HG03095 (cell line): ENCODE results near the gene PAQR7.

Experiments used
- ATAC-seq: cut with Tn5 transposase; IDR thresholded peaks from one replicate; pipeline ENCODE4 v1.9.1; 2021; ENCODE audit warnings: moderate library complexity; ENCODE audit not compliant: unreplicated experiment

Gene PAQR7, protein sequence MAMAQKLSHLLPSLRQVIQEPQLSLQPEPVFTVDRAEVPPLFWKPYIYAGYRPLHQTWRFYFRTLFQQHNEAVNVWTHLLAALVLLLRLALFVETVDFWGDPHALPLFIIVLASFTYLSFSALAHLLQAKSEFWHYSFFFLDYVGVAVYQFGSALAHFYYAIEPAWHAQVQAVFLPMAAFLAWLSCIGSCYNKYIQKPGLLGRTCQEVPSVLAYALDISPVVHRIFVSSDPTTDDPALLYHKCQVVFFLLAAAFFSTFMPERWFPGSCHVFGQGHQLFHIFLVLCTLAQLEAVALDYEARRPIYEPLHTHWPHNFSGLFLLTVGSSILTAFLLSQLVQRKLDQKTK

DNA sequence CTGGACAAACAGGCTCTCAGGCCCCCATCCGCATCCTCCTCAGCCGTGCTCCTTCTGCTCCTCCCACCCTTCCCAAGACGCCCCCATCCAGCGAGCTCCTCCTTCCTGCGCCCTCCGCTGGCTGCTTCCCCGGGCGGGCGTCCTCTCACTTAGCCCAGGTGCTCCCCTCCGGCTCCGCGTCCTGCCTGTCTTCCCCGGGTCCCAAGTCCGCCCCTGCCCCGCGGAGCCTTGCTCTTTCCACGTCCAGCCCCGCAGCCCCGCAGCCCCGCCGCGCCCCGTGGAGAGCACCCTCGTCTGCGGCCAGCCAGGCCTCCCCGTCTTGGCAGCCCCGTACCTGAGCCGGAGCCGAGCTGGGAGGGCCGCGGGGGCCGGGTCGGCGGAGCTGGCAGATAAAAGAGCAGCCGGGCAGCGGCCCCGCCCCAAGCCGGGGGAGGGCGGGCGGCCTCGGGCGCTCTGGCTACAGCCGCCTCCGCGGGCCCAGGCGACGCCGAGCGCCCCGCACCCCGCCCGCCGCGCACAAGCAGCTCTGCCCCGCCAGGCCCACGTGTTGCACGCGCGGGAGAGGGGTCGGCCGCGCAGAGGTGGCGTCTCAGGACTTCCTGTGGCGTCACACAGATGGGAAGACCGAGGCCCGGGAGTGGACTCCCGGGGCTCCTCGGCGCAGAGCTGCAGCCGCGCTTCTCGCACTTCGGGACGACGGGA lies at the start of gene PAQR7:
PAQR7 (minus strand) TSS at position 555 of the 702 bp plus-strand sequence. CDS start 11,869 bp downstream, outside the sequence.
- peak; percentile 59 for ATAC-seq

DNA sequence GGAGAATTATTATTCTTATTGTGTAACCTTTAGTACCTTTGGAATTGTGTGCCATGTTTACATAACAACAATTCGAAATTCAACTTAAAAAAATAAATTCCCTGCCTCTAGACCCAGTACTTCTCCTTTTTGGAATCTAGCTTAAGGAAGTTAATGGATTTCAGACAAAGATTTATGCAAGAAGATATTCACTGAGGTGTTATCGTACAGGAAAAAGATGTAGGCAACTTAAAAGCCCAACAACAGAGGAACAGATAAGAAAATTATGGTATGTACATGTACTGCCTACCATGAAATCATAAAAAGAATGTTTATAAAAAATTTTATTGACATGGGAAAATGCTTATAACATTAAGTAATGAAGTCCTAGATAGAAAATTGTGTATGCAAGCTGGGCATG lies 48.9 kb upstream of the PAQR7 start:
- ATAC-seq = no peak

DNA sequence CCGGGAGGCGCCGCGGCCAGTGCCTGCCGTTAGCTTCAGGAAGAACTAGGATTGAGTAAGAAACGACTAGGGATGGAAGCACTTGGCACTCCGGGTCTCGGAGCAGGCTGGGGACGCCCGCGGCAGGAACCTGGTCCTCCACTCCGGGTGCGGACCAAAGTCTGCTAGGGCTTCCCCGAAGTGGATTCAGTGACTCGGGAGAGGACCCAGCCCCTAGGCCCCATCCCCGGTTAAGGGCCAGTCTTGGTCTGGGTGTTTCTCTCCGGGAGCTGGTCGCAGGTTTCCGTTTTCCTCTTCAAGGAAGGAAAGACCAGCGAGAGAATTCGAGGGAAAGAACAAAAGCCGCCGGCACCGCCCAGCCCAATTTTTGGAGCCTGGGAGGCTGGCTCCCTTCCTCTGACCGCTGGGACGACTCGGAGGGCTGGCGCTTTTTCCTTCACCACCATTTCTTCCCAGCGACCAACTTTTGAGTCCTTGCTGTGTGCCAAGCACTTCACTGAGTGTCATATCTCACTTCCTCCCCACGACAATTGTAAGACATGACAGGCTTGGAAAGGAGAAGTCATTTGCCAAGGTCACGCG lies 47.6 kb upstream of the PAQR7 start:
- no peak for ATAC-seq

DNA sequence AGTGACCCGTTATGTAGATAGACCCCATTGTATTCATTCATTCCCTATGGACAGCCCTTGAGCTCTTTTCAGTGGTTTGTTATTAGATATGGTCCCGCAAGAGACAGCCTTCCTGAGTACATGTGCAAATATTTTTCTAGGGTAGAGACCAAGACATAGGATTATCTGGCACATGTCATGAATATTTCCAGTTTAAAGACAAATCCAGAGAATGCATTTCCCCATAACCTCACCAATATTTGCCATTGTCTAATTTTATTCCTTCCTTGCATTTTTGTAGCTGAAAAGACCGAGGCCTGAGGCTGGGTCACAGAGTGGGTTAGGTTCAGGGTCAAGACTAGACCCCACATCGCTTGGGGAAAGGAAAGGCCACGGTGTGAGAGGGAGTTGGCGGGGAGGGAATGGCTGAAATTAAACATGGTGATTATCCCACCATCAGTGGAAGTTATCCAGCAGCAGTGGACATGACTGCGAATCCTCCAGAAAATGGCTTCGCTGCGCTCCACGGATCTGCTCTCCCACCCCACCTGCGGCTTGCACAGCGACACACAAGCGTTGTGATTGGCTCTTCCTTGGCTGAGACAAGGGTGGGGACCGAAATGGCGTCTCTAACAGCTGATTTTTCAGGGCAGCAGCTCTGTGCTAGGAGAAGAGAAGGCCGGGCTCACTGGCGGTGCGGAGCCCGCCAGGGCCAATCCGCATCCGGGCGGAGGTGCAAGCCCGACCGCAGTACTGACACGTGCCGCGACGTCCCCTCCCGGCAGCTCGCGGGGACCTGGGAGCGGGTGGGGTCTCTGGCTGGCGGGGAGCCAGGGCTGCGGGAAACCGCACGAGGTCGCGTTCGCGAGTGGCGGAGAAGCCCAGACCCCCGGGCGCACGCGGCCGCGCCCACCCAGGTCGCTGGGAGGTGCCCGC lies 46.8 kb upstream of the PAQR7 start:
- ATAC-seq = no peak

DNA sequence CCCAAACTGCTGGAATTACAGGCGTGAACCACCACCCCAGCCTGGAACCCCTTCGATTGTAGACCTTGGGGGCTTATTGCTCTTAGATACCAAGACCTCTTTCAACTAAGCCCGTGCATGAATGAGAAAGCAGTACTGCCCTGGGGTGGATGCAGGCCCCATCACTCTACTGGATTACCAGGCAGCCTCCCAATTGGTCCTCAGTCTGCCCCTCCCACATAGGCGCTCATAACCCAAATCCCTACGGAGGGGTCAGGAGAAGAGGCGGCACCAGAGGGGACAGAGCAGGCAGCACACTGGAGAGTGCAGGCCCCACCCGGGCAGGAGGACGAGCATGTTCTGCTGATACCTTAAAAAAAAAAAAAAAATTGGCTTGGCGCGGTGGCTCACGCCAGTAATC lies 43.1 kb upstream of the PAQR7 start:
- ATAC-seq = no peak

DNA sequence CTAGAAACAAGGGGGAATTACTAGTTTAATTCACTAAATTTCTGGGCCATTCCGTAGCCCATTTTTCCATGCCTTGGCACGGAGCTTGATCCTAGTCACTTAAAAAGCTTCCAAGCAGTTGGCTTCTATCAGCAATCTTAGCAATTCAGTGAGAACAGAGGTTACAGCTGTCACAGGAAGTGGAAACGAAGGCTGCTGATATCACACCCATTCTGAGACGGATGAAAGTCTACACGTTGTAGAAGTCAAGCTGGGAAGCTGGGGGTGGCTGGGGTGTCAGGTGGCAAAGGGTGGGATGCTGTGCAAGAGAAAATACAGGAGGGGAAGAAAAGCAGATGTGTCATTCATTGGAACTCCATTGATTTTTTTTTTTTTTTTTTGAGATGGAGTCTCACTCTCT lies 42.5 kb upstream of the PAQR7 start:
- ATAC-seq = no peak

DNA sequence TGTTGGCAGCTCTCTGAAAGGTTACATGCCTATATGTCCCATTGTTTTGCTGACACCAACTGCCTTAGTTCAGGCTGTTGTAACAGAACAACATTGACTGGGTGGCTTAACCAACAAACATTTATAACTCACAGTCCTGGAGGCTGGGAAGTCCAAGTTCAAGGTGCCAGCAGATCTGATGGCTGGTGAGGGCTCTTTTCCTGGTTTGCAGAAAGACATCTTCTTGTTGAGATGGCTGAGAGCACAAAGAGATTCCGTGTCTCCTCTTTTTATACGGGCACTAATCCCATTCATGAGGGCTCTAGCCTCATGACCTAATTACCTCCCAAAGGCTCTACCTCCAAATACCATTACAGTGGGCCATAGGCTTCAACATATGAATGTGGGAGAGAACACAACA lies 41.0 kb upstream of the PAQR7 start:
- ATAC-seq = no peak

DNA sequence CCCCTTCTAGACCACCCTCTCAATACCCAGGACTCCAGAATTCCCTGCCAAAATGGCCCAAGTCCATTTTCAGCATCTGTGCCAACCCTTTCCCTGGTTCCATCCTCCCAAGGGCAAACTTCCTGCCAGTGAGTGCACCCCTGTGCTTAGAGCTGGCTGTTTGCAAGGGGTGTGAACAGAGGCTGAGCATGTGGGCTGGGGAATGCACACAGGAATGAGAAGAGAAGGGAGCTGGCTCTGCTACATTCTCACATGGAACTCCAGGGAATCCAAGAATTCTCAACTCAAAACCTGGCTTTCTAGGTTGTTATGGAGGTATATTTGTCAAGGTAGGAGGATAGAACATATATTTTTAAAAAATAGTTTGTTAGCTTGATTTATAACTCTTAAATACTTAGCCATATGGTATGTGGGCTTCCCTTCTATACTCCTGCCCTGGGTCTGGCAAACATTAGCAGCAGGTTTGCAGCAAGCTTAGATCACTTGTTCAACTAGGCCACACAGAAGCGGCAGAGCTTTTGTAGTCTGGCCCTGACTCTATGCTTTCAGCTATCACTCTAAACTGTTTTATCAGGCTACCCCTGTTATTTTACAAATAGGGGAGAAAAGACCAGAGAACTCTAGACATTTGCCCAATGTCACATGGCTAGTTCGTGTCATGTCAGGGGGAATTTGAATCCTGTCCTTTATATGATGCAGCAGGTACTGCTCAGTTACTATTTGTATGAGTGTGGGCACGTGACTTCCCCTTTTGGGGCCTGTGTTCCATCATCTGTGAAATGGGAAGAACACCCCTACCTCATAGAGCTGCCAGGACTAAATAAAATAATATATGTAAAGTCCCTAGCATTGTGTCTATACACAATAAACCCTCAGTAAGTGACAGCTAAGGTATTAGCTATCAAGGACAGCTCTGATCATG lies 38.8 kb upstream of the PAQR7 start:
- ATAC-seq = no peak

DNA sequence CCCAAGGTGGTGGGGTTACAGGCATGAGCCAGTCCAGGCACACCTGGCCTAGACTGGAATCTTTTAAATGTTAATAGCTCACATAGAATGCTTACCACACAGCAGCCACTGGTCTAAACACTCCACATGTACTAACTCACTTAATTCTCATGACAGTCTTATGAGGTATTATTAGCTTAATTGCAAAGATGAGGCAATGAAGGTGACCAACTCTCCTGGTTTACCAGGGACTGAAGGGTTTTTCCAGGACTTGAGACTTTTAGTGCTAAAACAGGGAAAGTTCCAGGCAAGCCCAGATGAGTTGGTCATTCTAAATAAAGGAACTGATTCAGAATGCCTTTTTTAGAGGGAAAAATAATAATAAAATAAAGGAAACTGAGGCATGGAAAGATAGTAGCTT lies 37.7 kb upstream of the PAQR7 start:
- ATAC-seq = no peak

DNA sequence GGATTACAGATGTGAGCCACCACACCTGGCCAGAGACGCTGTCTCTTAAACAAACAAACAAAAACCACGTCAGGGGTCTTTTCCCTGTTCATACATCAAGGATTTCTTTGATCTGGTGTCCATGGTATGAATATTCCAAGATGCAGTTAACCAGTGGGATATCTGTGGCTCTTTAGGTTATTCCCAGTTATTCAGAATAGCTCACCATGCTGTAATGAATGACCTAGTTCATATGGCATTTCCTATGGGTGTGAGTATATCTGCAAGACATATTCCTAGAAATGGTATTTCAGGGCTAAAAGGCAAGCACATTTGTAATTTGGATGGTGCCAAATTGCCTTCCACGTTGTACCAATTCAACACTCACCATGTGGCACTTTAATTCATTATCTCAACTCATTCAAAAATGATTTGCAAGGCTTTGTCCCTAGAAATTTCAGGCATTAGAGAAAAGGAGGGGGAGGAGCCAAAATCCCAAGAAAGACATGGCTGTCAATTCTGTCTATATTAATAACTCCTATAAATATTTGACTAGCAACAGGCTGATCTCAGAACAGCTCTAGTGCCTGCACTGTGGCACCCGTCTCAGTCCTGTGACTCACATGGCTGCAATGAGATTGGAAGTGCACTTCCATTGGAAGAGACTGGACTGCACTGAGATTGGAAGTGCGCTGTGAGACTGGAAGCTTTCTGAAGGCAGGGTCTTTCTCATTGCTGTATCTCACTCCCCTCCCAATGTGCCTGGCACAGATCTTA lies 36.7 kb upstream of the PAQR7 start:
- ATAC-seq = no peak

DNA sequence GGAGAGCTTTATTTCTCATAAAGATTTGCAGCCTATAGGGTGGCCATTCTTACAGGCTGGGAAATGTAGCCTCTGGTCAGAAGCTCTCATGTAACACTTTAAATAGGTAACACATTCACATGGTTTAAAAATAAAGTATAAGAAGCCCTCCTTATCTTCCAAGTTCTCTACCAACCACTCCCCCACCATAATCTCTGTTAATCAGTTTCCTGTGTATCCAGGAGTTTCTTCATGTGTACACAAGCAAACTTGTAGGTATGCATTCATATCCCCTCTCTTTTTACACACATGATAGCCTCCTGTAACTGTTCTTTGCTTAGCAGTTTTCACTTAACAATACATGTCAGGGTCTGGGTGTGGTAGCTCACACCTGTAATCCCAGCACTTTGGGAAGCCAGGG lies 35.7 kb upstream of the PAQR7 start:
- no peak for ATAC-seq

DNA sequence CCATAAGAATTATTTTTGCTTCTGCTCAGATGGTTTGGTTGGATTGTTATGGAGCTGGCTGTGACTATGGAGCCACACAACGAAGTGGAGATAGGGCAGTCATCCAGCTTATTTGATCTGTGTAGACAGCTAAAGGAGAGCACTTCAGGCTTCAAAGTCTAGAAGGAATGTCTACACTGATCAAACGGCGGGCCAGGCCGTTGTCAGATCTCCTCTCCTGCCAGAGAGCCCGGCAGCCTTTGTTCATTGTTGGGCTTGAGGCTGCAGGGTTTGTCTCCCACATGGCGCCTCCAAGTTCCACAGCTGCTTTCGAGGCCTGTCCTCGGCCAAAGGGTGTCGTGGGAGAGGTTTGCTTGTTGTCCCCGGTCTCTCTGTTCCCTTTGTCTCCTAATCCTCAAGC lies 33.5 kb upstream of the PAQR7 start:
- no peak for ATAC-seq

DNA sequence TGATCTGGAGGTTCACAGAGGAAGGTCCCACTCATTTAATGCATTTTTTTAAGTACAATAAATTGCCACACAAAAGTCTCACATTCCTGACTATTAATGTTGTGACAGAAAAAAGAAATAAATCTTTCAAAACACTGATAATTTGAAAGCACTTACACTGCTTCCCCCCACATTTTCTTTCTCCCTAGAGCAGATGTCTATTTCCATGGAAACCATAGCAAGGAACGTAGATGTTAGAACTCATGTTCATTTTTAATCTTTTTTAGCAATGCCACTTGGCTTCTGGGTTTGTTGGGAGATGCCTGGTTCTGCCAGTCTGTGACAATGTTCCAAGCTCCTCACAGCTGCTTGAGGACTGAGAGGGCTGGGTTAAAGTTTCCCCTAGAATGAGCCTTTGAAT lies 32.7 kb upstream of the PAQR7 start:
- ATAC-seq = no peak

DNA sequence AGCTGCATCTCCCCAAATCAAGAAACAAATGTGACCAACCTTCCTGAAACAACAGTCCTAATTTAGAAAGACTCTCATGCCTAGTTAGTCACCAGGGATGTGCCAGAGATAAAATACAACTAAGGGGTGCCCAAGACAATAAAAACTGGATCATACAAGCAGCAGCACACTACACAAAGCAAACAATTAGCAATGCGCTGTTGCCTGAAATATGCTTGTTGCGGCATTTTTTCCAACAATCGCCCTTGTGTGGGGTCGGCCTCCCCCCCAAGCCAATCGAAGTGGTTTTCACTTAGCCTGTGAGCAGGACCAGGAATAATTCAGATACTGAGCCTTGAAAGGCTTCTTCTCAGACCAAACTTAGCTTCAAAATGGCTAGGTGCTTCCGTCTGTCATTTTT lies 32.1 kb upstream of the PAQR7 start:
- ATAC-seq = no peak

DNA sequence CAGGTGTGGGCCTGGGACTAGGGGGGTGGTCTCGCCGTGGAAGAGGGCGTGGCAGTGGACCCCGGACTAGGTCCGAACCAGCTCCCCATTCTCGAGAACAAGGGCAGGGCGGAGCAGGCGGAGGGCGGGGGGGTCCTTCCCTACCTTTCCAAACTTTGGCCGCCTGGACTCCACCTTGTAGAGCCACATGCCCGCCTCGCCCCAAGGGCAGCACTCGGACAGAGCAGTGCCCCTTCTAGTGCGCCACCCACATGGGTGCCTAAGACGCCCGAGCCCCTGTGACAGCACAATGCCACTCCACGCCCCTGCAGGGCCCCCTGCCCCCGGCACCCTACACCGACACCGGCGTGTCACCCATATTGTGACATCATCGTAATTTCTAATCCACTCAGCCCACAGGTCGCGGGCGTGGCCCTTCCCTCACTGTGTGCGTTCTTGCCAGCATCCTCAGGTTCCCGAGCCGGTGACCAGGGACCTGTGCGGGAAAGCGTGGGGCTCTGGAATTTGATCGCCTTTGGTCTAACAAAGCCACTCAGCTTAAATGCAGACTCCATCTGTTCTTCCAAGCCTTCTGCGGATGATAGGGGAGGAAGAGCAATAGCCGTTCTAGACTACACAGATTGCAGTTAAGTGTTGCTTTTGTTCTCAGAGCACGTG lies 31.3 kb upstream of the PAQR7 start:
- ATAC-seq = no peak

DNA sequence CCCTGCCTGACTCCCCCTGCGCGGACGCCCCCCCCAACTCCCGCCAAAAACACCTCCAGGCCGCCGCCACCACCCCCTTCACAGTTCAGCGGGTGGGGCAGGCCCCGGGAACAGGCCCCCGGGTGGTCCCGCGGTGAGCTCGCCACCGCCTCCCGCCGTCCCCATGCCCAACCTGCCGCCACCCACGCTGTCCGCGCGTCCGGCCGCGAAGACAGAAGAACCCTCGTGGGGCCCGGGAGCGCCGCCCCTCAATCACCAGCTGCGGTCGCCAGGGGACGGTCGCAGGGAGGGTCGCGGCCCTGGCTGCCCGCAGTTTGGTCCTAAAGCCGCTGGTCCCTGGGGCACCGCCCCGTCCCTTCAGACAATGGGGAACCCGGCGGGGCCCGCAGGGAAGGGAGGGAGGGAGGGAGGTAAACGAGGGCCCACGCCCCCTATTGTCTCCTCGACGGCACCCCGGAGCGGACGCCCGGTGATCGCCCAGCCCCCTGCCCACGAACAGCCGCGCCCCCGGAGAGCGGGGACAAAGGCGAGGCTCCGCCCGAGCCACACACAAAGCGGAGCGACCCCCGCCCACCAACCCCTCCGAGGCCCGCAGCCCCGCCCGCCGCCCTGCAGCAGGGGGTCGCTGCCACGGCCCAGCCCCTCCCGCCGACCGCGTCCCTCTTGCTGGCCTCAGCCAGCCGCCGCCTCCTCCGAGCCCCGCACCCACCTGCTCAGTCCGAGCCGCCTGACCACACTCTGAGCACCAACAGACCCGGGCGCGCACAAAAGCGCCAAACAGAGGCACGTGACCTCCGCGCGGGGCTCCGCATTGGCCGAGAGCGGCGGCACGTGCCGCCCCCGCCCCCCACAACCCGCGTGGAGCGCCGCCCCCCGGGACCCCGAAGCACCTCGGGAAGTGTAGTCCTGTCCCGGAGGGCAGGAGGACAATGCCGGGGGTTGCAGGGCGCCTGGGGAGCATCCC lies 30.5 kb upstream of the PAQR7 start, which contains the start of gene STMN1:
STMN1 (minus strand) TSS at position 740 of the 964 bp plus-strand sequence. CDS start 1,743 bp downstream, outside the sequence.
- peak; percentile 49 for ATAC-seq

DNA sequence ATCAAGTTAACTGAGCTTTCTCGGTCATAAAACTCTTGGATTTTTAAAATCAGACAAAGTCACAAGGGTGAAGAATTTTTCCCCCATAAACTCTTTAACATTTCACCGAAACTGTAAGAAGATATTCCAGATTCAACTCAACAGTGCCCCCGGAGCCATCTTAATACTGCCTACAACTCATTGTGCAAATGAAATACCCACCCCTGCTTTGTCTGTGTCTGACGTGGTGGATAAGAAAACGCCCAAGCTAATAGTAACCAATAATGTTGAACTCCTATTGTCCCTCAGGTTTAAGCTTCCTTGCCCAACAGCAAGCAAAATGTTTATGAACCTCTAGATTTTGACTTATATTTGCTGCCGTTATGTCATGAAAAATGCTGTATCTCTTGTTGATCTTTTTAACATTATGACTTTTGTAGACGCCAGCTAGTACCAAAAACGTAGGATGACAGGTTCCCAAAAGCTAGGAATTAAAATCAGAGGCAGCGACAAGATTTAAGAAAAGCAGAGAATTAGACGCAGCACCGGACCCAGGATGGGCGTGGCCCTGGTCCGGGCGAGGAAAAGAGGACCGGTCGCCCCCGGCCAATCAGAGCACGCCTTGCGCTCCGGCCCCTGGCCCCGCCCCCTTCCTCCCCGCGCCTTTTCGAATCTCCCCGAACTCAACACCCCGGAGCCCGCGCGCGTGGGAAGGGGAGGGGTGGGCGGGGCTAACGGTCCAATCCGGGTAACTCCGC lies 29.6 kb upstream of the PAQR7 start:
- ATAC-seq = peak; percentile 57
